Stomach (tissue), 9 donors: ENCODE results near the gene MEST. TPM values are rescaled to one million over a fixed set of nuclear protein-coding genes. Genes with fewer than 3 reads are reported as not detected.

Experiments
- DNase-seq, 2 donors: peaks; one replicate each; pipeline versions ENCODE4 v3.0.0 to v3.0.0-alpha.2; 2013 to 2019
- H3K27ac ChIP-seq, 5 donors: fragments of 200-600 bp in 4 of 5; sonication (generic) in 4 of 5; one replicate each; pipeline ENCODE4 v1.5.1; 2013 to 2019; ENCODE audit warnings: mild to moderate bottlenecking in 1 of 5, moderate library complexity in 1 of 5
- H3K27me3 ChIP-seq, 3 donors: fragments of 200-600 bp; sonication (generic); one replicate each; pipeline ENCODE4 v1.5.1; 2017 to 2019; ENCODE audit warnings: mixed run types in 1 of 3
- H3K36me3 ChIP-seq, 4 donors: fragments of 200-600 bp; sonication (generic); 1 replicate in 3 of 4; 2 replicates in 1 of 4; pipeline ENCODE4 v1.5.1; 2016 to 2019
- H3K4me1 ChIP-seq, 4 donors: fragments of 200-600 bp; sonication (generic); one replicate each; pipeline ENCODE4 v1.5.1; 2016 to 2019
- H3K4me3 ChIP-seq, 4 donors: fragments of 200-600 bp; sonication (generic) in 3 of 4; one replicate each; pipeline ENCODE4 v1.5.1; 2016 to 2019; ENCODE audit warnings: mild to moderate bottlenecking in 1 of 4
- H3K9me3 ChIP-seq, 4 donors: fragments of 200-600 bp; sonication (generic); one replicate each; pipeline ENCODE4 v1.5.1; 2016 to 2019
- EP300 ChIP-seq: sonication (generic); formaldehyde crosslinking; IDR thresholded peaks from one replicate; pipeline ENCODE4 v1.6.1; 2017; ENCODE audit warnings: antibody characterized with exemption
- POLR2A ChIP-seq, 4 donors: fragments of 450-650 bp; IDR thresholded peaks; one replicate each; pipeline ENCODE4 v1.6.1; 2016; ENCODE audit warnings: antibody characterized with exemption in 4 of 4, control low read depth in 2 of 4, mild to moderate bottlenecking in 1 of 4, moderate library complexity in 1 of 4
- POLR2AphosphoS5 ChIP-seq, 3 donors: sonication (generic); formaldehyde crosslinking; IDR thresholded peaks; one replicate each; pipeline ENCODE4 v1.6.1; 2016; ENCODE audit warnings: antibody characterized with exemption in 3 of 3
- WGBS, 5 donors: extraction: QIAGEN DNeasy Blood & Tissue Kit in 3 of 5; methylation state at CpG; one replicate each; pipeline versions ENCODE4 v1.1.5 to v1.1.7; 2013 to 2018; 5-methylcytosine and 5-hydroxymethylcytosine counted together
- intact Hi-C: fragments of 100-400 bp; cut with DNase I; formaldehyde crosslinking; loops from one replicate; pipeline ENCODE4 v1.15.1; 2023; ENCODE audit warnings: low total_unique reads
- polyA plus RNA-seq, 3 donors: library from polyadenylated mRNA; stranded (reverse); fragments of 200-250 nt; gene quantifications; one replicate each; pipeline ENCODE4 v1.2.3, GENCODE V29; 2013
- total RNA-seq, 5 donors: library from RNA; depleted of rRNA; stranded (reverse); fragments of >200 nt; gene quantifications; one replicate each; pipeline versions ENCODE4 v1.1.0 to v1.2.3, GENCODE V29; 2014 to 2016
- TF ChIP-seq, protein P1 (sequence below), 7 experiments: fragments of 450-650 bp in 4 of 7; fragments of 200-600 bp in 3 of 7; sonication (generic) in 3 of 7; IDR thresholded peaks; one replicate each; pipeline ENCODE4 v1.5.1; 2016 to 2019; ENCODE audit warnings: antibody characterized with exemption in 7 of 7, control low read depth in 2 of 7, mild to moderate bottlenecking in 1 of 7
- donor health status: healthy with polysubstance abuse.
- donor health status: Bipolar disorder and iron deficiency.
- donor health status: healthy.

MEST gene
- total and polyA plus RNA-seq, 8 donors: 3.1 to 88.7 (median 4.9) TPM; not detected in 1

DNA sequence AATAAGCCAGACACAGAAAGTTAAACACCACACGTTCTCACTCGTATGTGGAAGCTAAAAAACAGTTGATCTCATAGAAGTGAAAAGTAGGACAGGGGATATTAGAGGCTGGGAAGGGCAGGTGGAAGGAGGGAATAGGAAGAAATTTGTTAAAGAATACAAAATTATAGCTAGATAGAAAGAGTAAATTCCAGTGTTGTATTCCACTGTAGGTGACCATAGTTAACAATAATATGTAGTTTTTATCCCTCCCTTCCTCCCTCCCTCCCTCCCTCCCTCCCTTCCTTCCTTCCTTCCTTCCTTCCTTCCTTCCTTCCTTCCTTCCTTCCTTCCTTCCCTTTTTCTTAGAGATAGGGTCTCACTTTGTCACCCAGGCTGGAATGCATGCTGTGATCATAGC is 19.9 kb upstream of the MEST start:
- 59 to 84% (median 82%) methylated on average over 2 of the region's 2 CpGs for WGBS, 5 donors
- Histone ChIP-seq H3K9me3 (no peaks in the 10 kb centered on the region), H3K36me3 (no peaks in the 10 kb centered on the region), H3K4me1 (no peaks in the 10 kb centered on the region), H3K27ac (no peak overlapping the region), H3K4me3 (no peak overlapping the region), H3K27me3 (no peaks in the 10 kb centered on the region)
- no peak for DNase-seq
- intact Hi-C loops: no loop called here
- TF ChIP-seq POLR2AphosphoS5 (IDR thresholded peaks at IDR 0.05): no peak
- no peak for TF ChIP-seq EP300
- no peak for TF ChIP-seq POLR2A (IDR thresholded peaks at IDR 0.05)
- TF ChIP-seq, protein P1, sequence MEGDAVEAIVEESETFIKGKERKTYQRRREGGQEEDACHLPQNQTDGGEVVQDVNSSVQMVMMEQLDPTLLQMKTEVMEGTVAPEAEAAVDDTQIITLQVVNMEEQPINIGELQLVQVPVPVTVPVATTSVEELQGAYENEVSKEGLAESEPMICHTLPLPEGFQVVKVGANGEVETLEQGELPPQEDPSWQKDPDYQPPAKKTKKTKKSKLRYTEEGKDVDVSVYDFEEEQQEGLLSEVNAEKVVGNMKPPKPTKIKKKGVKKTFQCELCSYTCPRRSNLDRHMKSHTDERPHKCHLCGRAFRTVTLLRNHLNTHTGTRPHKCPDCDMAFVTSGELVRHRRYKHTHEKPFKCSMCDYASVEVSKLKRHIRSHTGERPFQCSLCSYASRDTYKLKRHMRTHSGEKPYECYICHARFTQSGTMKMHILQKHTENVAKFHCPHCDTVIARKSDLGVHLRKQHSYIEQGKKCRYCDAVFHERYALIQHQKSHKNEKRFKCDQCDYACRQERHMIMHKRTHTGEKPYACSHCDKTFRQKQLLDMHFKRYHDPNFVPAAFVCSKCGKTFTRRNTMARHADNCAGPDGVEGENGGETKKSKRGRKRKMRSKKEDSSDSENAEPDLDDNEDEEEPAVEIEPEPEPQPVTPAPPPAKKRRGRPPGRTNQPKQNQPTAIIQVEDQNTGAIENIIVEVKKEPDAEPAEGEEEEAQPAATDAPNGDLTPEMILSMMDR (IDR thresholded peaks at IDR 0.05): no peak

DNA sequence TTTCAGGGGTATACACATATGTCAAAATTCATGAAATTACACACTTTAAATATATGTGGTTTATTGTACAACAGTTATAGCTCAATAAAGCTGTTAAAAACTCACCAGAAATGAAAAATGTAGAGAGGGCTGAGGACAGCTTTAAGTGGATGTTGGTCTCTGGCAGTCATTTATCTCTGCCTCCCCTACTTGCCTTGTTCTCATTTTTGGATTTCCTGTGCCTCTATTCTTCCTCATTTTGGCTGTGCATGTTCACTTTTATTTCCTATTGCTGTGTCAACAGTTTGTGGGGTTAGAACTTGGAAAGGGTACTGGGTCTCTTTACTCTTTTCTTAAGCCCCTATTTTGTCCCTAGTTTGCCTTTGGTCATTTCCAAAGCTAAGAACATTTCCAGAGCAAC is 18.6 kb upstream of the MEST start:
- Histone ChIP-seq H3K36me3 (no peaks in the 10 kb centered on the region), H3K27me3 (no peaks in the 10 kb centered on the region), H3K9me3 (peaks cover 0 to 11% (median 4%) of the 10 kb centered on the region in 4 donors), H3K4me3 (no peak overlapping the region), H3K27ac (no peak overlapping the region), H3K4me1 (no peaks in the 10 kb centered on the region)
- DNase-seq: no peak
- TF ChIP-seq, protein P1 (IDR thresholded peaks at IDR 0.05): no peak
- no peak for TF ChIP-seq POLR2AphosphoS5 (IDR thresholded peaks at IDR 0.05)
- TF ChIP-seq EP300: no peak
- no peak for TF ChIP-seq POLR2A (IDR thresholded peaks at IDR 0.05)
- intact Hi-C loops: no loop called here

DNA sequence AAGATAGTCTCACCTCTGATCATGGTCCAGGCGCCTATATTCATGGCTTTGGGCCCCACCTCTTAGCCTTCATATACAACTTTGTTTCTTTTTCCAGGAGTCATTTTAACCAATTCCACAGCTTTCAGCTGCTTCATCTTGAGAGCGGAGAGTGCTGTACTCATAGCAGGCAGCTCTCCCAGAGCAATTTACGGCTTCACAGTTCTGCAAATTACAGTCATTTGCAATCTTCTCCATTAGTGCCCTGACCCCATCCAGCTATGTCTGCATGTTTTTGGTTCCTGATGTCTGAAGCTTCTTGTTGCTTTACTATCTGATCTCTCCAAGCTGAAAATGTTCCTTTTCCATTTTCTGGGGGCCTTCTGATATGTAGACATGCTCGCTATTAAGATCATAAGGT is 18.0 kb upstream of the MEST start:
- no peak for TF ChIP-seq EP300
- TF ChIP-seq, protein P1 (IDR thresholded peaks at IDR 0.05): no peak
- no peak overlapping the region for H3K27ac ChIP-seq
- peaks cover 0 to 13% (median 4%) of the 10 kb centered on the region in 4 donors for H3K9me3 ChIP-seq
- H3K36me3 ChIP-seq: no peaks in the 10 kb centered on the region
- no peaks in the 10 kb centered on the region for H3K27me3 ChIP-seq
- peak in 1 of 2 donors; percentile 62 for DNase-seq
- H3K4me3 ChIP-seq: no peak overlapping the region
- H3K4me1 ChIP-seq: no peaks in the 10 kb centered on the region
- intact Hi-C loops: no loop called here
- 78 to 89% (median 86%) methylated on average over 4 of the region's 4 CpGs for WGBS, 5 donors

DNA sequence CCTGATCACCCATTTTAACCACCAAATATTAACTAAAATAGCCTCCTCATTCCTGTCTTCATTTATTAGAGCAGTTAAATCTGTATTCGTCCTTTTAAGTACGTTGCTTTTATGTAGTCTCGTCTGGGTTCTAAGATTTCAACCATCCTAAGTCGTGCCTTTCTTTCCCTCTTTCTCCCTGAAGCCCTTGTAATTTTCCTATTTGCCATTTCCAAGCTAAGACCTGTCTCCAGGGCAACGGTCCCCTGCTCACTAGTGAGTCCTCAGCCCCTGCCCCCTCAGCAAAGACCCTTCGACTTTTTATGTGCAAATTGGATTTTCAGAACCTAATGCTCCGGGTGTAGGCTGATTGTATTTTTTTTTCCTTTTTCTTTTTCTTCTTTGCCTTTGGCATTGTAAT is 16.1 kb upstream of the MEST start:
- no peaks in the 10 kb centered on the region for H3K4me1 ChIP-seq
- H3K36me3 ChIP-seq: no peaks in the 10 kb centered on the region
- WGBS, 5 donors: 65 to 73% (median 70%) methylated on average over 7 of the region's 7 CpGs
- H3K4me3 ChIP-seq: no peak overlapping the region
- no peaks in the 10 kb centered on the region for H3K27me3 ChIP-seq
- no peak overlapping the region for H3K27ac ChIP-seq
- DNase-seq: no peak
- H3K9me3 ChIP-seq: peaks cover 0 to 13% (median 4%) of the 10 kb centered on the region in 4 donors
- intact Hi-C loops: no loop called here
- no peak for TF ChIP-seq EP300
- no peak for TF ChIP-seq POLR2A (IDR thresholded peaks at IDR 0.05)

DNA sequence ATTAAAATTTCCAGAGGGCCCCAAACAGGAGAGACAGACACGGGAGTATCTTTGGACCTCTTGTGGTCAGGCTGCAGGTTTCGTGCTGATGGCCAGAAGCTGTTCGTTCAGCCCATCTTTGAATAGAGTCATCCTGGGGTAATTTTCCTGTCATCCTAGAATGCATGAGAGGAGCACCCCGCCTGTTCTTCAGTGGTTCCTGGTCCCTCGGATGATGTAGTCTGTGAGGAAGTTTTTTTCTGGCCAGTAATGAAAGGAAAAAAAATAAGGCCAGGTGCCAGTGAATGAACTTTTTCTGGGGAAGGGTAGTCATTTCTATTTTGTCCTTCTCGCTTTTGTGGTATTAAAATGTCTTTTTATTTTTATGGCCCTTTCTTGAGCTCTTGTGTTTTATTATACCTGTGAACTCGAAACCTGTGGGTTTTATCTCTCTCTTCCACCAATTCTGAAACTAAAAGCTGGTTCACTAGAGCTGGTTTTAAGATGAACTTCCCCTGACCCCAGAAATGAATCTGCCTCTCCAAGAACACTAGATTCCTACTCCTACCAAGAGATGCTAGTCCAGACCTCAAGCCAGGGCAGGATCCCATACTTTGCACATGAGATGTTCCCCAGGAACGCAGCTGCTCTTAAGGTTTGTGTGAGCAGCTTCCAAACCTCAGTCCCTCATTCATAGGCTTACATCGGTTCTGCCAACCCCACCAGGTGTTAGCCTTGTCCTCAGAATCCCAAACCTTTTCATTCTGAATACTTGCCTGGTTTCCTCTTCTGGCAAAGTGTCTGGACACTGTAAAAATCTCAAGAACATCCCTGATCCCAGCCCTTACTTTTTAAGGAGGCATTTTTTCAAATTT is 15.4 kb upstream of the MEST start:
- H3K36me3 ChIP-seq: no peaks in the 10 kb centered on the region
- intact Hi-C loops: no loop called here
- WGBS, 5 donors: 70 to 76% (median 70%) methylated on average over 9 of the region's 9 CpGs

More for the DNA sequence above, 15.4 kb upstream of the MEST start:
- H3K27me3 ChIP-seq: no peaks in the 10 kb centered on the region
- TF ChIP-seq EP300 (no peak), POLR2A (IDR thresholded peaks at IDR 0.05) (no peak), POLR2AphosphoS5 (IDR thresholded peaks at IDR 0.05) (no peak)
- TF ChIP-seq, protein P1 (IDR thresholded peaks at IDR 0.05): no peak
- no peak for DNase-seq
- peaks cover 0 to 1% (median 0%) of the 10 kb centered on the region in 4 donors for H3K4me1 ChIP-seq
- no peak overlapping the region for H3K4me3 ChIP-seq
- peaks cover 0 to 13% (median 4%) of the 10 kb centered on the region in 4 donors for H3K9me3 ChIP-seq
- H3K27ac ChIP-seq: no peak overlapping the region
